NCI-H2196 (cell line): ENCODE results near the gene KLHL10.
A peak's percentile ranks its signal among the peaks of the same experiment; 100 is the strongest.

ENCODE experiments used
- DNase-seq: peaks from one replicate; lab custom pipeline; 2025; ENCODE audit not compliant: unreplicated experiment; lab: John Stamatoyannopoulos, UW

Gene KLHL10

DNA sequence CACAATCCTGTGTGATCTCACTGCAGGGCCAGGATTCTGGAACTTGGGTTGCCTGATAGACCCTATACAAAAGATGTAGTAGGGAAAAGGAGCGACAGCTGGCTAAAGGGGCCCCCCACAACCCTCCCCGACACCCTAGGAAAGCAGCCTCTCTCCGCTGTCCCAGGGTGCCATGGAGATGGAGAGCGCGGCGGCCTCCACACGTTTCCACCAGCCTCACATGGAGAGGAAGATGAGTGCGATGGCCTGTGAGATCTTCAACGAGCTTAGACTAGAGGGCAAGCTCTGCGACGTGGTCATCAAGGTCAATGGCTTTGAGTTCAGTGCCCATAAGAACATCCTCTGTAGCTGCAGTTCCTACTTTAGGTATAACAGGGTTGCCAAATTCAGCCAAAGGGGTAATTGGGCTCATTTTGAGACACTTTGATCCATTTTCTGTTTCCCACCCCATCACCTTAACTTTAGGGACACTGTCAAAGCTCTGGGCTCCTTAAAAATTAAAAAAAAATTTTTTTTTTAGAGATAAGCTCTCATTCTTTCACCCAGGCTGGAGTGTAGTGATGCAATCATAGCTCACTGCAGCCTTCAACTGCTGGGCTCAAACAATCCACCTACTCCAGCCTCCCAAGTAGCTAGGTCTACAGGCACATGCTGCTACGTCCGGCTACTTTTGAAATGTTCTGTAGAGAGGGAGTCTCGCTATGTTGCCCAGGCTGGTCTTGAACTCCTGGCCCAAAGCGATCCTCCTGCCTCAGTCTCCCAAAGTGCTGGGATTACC, at the start of gene KLHL10:
TSS of gene KLHL10 (plus strand) at position 65 of the 778 bp plus-strand sequence. CDS start at position 173, 108 bp downstream.
- DNase-seq: no peak

GRCh38 chr17:41792845-41793783, 44.5 kb upstream of the KLHL10 start:
- peak; percentile 2 for DNase-seq

DNA sequence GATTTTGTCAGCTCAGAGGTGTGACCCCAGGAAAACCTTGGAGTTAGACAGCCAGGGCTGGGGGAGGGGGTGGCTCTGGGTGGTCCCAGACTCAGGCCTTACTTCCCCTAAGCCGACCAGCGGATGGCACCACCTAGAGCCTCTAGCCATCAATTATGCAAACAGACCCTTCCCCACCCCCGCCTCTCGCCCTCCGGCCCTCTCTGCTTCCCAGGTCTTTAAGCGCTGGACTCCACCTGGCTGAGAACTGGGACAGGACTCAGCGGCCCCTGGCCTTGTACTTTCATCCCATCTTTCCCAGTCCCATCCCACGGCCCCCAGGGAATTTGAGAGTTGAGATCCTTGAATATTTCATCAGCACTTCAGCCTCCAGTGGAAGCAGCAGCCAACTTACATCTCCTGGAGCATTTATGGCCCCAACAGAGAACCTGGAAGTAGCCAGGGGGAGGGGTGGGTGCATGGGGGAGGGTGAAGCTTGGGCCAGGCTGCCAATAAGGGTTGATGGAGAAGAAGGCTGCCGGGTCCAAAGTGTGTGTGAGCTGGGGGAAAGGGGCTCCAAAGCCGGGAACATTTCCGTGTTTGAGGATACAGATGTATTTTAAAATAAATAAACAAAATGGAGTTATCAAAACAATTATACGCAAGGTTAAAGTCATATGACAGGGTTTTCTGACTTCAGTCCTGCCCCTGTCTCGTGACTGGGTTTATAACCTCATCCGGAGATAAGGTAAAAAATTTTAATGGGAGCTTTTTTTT, 43.7 kb upstream of the KLHL10 start:
- no peak for DNase-seq

GRCh38 chr17:41794540-41794975, 43.1 kb upstream of the KLHL10 start:
- DNase-seq: no peak

DNA sequence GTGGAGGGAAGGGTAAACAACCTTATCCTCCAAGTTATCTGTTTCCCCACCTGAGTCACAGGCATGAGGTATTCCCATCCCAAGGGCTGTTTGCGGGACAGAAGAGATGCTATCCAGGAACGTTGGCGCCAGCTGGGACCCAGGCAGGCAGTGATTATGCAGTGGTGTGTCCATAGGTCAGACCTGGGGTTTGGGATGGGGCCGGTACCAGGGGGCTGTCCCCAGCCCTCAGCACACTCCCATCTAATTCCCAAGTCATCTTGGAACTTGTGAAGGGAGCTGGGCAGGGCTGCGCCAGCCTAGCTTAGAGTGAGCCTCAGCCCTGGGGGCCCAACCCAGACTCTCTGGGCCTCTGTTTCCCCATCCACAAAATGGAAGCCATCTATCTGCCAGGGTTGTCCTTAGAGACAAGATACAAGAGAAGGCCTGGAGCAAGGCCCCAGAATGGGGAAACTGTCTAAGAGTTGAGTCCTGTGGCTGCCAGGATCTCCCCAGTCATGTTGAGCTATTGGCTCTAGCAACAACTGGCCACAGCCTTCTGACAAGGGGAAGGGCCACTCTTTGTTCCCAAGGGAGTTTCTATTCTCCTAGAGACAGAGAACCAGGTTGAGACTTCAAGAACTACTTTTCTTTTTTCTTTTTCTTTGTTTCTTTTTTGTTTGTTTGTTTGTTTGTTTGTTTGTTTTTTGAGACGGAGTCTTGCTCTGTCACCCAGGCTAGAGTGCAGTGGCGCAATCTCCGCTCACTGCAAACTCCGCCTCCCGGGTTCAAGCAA, 41.3 kb upstream of the KLHL10 start:
- no peak for DNase-seq

DNA sequence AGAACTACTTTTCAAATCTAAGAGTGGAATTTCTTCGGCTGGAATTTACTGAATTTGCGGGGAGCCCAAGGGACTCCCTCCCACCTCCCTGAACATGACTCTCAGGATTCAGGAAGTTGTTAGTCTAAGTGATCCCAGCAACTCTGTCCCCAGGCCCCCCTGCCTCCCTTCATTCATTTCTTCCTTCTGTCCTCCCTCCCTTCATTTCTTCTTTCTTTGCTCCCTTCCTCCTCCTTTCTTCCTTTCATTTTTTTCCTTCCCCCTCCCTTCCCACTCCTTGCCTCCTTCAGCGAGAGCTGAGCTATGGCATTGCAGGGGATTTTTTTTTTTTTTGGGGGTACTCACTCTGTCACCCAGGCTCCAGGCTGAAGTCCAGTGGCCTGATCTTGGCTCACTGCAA, 40.2 kb upstream of the KLHL10 start:
- no peak for DNase-seq

- DNase-seq: no peak
These were observed 38.3 kb upstream of the KLHL10 start for GRCh38 chr17:41799366-41799765.

- DNase-seq: no peak
These were observed 36.8 kb upstream of the KLHL10 start for GRCh38 chr17:41800601-41801373.

- peak; percentile 55 for DNase-seq
These were observed 36.0 kb upstream of the KLHL10 start for GRCh38 chr17:41801374-41802271.

DNA sequence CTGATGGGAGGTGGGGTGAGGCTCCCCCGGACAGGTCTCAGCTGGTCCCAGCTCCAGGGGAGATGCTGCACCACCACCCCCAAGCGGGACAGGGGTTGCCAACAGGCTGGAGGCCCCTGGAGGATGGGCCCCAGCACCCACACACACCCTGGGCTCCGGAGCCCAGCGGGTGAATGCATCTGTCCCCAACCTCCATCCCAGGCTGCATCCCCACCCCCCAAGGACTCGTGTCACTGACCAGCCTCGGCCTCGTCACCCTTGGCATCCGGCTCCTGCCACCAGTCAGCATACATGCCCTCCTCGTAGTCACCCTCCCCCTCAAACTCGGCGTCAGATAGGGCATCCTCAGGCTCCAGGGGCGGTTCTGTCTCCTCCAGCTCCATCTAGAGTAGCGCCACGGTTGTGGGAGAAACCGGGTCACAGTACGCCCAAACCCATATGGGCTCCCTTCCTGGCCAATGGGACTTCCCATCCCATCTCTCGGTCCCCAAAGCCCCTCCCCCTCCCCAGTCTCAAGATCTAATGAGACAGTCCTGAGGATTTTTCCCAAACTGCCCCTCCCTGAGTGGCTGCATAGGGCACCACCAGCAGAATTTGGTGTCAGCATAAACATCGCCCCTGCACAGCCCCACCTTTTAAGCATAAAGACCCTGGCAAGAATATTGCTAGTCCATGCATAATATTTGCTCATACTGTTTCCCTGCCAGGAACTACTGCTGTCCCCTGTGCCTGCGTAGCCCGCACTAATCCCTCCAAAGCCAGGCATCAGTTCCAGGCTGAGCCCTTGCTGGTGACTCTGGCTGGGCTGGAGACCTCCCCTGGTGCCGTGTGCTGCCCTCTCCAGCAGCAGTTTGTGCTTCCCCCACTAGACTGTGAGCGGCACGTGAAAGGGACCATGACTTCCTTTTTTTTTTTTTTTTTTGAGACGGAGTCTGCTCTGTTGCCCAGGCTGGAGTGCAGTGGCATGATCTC, 34.3 kb upstream of the KLHL10 start:
- no peak for DNase-seq

- DNase-seq: no peak
These were observed 30.8 kb upstream of the KLHL10 start for GRCh38 chr17:41806685-41807445.

GRCh38 chr17:41810659-41811548, 26.7 kb upstream of the KLHL10 start:
- DNase-seq: no peak

DNA sequence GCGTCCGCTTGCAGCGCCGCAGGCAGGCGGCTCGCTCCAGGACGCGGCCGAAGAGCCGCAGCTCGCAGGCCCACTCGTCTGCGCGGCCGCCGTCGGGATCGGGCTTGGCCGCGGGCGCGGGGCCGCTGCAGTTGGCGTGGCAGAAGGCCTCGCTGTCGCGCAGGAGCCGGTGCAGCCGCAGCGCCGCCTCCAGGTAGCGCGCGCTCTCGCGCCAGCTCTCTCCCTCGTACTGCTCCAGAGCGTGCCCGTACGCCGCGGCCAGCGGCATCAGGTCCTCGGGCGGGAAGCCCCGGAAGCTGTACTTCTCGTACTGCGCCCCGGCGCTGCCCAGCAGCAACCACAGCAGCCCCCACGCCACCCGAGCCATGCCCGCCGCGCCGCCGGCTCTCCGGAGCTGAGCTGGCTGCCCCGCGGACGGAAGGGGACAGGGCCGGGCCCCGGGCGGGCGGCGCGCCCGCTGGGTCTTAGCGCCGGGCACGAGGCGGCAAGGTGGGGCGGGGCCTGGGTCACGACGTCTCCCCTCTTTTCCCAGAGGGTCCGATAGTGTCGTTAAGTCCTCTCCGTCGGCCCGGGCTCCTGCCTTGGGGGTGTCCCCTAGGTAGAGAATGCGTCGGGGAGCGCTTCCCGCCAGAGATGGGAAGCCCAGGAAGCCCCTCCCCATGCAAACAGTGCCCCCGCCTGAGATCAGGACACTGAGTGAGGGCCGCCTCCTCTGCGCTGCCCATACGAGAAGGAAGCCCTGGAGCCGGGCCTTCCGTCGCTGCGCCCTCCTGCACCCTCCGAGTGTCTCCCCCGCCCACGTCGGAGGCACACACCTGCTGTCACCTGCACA, 25.9 kb upstream of the KLHL10 start, which contains the start of gene P3H4:
TSS of gene P3H4 (minus strand) at position 401 of the 832 bp plus-strand sequence. CDS start at position 367, 34 bp downstream.
- DNase-seq: peak; percentile 54

DNA sequence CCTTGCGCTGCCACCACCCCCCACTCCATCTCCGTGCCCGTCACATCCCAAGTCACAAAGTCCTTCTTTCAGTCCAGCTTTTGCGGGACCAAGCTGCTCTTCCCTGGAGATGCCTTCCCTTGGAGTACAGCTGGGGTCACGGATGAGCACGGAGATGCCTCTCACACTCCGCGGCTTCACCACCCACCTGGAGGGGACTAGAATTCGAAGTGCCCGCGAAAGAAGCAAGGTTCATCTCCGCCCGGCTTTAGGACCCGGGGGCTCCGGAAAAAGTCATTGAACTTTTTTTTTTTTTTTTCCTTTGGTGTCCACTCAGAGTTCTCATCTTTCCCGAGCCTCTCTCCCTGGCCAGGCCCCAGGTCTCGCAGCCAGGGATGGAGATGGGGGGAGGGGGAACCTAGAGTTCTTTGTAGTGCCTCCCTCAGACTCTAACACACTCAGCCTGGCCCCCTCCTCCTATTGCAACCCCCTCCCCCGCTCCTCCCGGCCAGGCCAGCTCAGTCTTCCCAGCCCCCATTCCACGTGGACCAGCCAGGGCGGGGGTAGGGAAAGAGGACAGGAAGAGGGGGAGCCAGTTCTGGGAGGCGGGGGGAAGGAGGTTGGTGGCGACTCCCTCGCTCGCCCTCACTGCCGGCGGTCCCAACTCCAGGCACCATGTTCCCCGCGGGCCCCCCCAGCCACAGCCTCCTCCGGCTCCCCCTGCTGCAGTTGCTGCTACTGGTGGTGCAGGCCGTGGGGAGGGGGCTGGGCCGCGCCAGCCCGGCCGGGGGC, 25.1 kb upstream of the KLHL10 start, which contains the start of gene FKBP10:
TSS of gene FKBP10 (plus strand) at position 624 of the 771 bp plus-strand sequence. CDS start at position 655, 31 bp downstream.
- peak; percentile 48 for DNase-seq
